HG03064 (cell line): ENCODE data around the gene LONRF3.

Experiments
- ATAC-seq: cut with Tn5 transposase; IDR thresholded peaks from one replicate; pipeline ENCODE4 v1.9.1; 2021; ENCODE audit warnings: low read depth; ENCODE audit not compliant: unreplicated experiment

The LONRF3 gene

DNA sequence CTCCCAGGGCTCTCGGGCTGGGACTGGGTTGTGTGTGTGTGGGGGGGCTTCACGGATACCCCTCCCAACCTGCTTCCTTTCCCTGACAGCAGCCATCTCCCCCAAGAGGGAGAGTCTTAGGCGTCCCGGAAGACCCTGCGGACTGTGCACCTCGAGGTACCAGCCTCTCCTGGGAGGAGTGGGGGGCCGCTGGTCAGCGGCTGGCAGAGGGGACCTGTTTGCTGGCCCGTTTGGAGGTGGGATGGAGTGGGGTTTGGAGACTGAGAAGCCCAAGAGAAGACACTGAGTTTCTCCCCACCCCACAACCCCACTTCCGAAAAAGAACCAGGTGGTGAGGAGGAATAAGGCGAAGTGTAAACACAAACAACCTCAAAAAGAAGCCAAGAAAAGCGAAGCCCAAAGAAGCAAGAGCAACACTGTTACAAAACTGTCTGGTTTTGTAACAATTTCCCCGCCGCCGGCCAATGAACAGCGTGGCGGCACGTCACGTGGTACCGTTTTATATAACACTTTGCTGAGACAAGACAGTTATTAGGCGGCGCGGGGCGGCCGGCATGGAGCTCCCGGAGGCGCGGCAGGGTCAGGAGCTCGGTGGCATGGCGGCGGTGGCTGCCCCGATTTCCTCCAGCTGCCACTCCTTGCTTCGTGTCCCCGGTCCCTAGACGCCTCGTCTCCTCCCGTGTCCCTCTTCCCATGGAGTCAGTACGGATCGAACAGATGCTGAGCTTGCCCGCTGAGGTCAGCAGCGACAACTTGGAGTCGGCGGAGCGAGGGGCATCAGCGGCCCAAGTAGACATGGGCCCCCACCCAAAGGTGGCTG lies at the start of gene LONRF3:
TSS of gene LONRF3 (plus strand) at position 531 of the 820 bp plus-strand sequence. CDS start at position 694, 163 bp downstream.
- no peak for ATAC-seq

DNA sequence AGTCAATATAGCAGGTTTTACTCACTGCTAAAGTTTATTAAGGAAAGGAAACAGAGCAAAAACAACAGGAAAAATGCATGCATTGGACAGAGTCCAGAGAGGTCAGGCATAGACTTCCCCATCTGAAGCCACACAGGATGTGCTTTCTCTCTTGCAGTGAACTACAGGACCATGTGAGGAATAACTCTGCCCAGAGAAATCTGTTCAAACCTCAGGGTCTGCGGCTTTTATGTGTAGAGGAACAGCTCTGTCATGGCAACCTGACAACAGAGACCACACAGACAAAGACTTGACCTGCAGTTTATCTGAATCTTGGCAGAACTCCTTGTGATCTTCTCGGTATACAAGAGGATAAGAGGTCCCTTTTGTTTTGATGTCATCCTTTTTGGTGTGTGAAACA lies 46.3 kb upstream of the LONRF3 start:
- no peak for ATAC-seq

DNA sequence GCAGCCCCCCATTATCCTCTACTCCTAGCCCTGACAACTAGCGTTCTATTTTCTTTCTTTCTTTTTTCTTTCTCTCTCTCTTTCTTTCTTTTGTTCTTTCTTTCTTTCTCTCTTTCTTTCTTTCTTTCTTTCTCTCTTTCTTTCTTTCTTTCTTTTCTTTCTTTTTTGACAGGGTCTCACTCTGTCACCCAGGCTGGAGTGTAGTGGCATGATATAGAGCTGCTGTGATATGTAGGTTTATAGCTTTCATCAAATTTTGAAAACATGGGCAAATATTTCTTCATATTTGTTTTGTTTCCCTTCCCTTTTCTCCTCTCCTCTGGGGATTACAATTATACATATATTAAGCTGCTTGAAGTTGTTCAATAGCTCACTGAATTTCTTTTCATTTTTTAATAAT lies 39.1 kb upstream of the LONRF3 start:
- no peak for ATAC-seq

DNA sequence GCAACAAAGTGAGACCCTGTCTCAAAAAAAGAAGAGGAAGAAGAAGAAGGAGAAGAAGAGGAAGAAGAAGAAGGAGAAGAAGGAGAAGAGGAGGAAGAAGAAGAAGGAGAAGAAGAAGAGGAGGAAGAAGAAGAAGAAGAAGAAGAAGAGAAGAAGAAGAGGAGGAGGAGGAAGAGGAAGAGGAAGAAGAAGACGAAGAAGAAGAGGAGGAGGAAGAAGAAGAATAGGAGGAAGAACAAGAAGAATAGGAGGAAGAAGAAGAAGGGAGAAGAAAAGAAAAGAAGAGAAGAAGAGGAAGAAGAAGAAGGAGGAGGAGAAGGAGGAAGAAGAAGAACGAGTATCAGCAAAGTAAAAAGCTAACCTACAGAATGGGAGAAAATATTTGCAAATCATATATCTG lies 33.3 kb upstream of the LONRF3 start:
- no peak for ATAC-seq

DNA sequence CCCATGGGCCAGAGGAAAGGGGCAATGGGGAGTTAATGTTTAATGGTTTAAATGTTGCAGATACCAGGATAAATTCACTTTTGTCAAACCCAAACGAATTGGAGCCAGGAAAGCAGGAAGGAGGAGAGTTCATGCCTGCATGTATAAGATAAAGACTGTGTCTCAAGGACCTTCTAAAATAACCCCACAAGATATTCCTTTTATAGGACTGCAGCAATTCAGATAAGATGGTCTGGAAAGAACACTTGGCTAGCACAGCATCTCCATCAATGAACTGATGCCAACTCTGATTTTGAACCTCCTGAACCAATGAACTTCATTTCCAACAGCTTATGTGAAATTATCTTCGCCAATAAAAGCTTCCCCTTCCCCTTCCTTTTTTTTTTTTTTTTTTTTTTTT lies 31.3 kb upstream of the LONRF3 start:
- ATAC-seq, result no peak

DNA sequence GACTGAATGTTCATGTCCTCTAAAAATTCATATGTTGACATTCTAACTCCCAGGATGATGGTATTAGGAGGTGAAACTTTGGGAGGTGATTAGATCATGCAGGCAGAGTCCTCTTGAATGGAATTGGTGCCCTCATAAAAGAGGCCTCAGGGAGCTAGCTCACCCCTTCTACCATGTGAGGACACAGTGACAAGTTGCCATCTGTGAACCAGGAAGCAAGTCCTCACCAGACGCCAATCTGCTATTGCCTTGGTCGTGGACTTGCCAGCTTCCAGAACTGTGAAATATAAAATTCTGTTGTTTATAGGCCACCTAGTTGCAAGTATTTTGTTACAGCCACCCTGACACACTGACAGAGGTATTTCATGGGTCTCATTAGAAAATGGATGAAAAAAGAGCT lies 28.5 kb upstream of the LONRF3 start:
- no peak for ATAC-seq

DNA sequence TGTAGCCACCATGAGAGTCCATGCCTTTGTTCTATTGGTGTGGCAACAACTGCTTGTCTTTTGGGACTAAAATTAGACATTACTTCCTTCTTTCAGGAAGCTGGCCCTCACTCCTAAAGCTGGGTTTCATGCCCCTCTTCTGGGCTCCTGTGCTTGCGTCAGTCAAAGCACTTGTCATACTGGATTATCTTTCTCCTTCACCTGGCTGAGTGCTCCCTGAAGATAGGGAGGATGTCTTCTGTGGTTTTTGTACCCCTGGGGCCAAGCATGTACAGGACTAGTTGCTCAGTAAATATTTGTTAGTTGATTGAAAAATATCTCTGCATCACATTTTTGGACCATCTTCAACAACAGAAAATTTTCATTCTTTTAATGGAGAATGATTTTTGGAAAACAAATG lies 26.1 kb upstream of the LONRF3 start:
- ATAC-seq, result no peak

DNA sequence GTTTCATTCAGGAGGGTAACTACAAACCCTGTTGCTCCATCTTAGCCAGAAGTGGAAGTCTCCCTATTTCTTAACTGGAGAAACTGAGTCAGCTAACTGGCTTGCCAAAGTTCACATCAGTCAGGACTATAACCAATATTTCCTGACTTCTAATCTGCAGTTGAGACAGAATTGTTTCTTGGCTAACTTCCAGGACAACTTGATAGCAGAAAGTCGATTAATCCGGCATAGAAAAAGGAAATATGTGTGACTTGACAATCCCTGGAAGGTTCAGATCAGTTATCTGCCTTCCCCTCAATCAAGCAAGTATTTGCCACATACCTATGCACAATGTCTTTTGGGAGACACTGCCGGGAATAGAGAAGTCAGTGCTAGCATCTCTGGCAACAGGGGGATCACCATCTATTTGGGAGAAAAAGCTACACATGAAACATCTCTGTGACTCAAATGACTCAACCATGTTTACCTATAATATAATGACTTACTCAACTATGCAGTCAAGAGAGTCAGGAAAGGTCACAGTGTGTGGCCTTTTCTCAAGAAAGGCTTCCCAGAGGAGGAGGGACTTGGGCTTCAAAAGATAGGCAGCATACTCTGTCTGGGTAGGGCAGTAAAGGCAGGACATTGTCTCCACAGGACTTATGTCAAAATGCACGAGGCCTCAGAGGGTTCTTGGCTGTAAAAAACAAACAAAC lies 12.4 kb upstream of the LONRF3 start:
- ATAC-seq, result no peak

DNA sequence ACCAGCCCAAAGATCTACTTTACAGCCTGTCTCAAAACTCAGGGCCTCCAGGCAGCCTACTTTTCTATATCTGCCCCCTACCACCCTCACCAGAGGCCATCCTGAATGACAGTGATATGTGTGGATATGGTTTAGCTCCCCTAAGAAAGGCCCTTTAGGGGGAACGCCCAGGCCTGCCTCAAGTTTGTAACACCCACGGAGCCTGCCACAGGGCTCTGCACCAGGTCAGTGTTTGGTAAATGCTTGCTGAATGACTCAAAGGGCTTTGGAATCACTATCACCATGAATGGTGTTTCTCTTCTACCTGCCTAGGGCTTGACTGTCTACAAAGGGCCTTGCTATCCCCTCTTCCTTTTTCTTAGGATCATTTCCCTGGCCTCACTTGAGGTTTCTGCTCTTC lies 11.3 kb upstream of the LONRF3 start:
- no peak for ATAC-seq

DNA sequence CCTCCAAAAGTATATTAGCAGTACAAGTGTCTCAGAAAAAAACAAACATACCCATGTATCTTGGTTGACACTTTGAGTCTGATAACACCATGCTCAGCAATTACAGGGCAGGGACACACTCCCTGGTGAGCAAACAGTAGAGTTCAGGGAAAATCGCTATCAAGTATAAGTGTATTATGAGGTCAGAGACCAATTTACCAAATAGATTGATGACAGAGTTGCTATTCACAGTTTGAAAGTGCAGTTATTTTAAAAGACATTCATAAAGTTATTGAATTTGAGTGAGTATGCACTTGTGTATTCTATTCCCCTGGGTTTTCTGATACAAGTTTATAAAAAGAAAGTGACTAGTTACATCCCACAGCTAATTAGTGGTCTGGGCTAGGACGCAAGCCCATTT lies 10.2 kb upstream of the LONRF3 start:
- ATAC-seq, result no peak

DNA sequence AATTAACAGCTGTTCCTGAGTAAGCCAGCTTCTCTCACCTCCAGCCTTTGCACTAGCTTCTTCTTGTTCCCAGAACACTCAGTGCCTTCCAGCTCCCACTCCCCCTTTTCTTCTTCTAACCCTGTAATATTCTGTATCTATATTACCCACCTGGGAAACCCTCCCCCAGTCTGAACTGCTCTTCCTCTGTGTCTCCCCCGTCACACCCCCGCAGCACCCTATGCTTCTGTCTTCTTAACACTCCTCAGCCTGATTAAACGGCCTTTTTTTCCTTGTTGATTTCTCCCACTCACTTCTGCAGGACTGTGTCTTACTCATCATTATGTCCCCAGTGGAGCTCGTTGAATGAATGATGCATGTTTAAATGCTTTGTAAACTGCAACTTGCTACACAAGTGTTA lies 9.0 kb upstream of the LONRF3 start:
- ATAC-seq, result no peak

DNA sequence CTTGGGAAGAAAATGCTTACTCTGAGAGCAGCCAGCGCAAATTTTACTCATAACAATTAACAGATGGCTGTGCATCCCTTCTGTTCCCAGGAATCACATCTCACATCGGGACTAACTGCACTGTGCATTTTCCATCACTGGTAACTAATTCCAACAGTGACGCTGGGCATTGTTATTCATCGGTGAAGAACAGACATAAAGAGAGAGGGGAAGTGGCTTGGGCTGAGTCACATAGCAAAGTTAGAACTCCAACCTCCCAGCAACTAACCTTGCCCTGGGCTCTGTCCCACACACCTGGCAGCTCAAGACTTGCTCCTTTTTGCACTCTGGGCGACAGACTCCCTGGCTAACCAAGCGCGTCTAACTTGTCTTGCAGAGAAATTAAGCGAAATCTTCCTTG lies 6.4 kb upstream of the LONRF3 start:
- ATAC-seq, result no peak

DNA sequence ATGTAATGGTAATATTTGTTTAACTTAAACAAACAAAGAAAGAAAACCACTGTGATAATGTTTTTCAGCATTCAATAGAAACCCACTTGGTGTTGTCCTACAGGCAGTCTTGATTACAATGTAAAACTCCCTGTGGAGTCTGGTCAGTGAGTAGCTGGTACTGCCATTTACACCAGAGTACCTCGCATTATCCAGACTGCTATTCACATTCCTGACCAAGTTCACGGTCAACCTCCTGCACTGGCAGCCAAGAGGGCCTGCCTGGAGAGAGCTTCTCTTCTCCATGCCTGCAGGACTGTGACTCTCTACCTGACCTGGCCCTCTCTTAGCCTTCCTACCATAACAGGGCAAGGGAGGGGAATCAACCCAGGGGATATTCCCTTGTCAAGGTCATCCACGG lies 2.9 kb upstream of the LONRF3 start:
- no peak for ATAC-seq

DNA sequence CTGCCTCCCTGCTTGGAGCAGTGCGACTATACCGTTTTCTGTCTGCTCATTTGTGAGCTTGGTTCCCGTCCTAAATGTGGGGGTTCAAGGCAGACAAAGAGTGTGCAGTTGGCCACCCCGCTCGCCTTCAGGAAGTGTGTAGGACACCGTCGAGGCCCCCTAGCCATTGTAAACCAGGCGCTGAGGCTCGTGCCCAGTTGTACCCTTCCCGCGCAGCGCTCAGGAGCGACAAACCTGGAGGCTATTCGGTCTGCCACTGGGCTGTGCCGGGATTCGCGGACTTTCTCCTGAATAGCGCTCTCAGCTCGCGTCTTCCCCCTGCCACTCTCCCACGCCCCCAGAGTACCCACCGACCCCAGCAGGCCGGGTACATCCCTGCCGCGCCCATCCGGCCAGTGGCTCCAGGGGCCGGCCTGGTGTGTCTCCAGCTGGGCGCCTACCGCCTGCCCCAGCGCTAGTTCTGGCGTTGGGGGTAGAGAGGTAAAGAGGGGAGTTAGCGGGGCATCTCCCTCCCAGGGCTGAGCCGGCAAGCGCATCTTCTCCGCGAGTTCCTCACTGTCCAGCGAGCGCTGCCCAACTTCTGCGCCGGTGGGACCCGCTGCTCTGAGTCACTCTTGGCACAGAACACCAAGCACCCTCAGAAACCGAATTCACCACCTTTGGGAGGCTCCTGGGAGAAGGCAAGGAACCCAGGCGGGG lies 880 bp upstream of the LONRF3 start:
- ATAC-seq, result no peak

DNA sequence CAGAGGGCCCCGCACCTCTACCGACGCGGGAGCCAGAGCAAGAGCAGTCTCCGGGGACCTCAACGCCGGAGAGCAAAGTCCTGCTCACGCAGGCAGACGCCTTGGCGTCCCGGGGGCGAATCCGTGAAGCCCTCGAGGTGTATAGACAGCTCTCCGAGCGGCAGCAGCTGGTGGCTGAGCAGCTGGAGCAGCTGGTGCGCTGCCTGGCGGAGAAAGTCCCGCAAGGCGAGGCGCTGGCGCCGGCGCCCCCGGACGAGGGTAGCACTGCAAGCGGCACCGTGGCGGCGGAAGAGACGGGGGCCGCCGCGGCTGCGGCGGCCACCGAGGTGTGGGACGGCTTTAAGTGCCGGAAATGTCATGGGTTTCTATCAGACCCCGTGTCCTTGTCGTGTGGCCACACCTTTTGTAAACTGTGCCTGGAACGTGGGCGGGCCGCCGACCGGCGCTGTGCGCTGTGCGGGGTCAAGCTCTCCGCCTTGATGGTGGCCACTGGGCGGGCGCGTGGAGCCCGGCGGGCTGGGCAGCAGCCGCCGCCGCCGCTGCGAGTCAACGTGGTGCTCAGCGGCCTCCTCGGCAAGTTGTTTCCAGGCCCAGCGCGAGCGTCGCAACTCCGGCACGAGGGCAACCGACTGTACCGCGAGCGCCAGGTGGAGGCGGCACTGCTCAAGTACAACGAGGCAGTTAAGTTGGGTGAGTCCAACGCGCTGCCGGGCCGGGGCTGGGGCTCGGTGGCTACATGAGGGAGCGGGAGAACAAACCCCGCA lies 672 bp downstream of the LONRF3 start:
- no peak for ATAC-seq

DNA sequence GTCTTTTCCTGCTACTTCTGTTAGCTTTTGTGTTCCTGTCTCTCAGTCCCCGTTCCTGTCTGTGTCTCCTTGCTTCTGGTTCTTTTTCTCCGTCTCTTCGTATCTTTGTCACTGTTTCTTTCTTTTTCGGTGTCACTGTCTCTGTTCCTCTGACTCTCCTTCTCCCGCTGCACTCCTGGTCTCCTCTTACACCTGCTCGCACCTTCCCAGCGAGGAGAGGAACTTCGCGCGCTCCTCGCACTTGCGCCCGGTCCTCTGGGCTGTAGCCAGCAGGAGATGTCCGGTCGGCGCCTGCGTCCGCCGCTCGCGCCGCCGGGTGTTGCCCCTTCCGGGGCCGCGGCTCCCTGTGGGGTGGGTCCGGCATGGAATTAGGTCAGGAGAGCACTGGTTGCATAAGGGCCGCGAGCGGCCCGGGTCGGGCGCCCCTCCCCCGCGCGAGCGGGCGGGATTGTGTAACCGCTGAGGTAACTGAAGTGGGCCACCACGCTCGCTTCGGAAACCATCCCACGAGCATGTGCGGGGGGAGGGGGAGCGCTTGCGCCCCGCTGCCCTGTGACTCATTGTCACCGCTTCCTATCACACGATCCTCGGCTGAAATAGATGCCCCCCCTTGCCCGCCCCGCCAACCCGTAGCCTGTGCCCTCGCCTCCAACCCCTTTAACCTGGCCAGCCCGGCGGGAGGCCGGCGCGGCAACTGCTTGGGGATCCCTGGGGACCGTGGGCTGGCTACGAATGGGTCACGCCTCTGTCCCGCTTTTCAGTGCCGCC lies 1.6 kb downstream of the LONRF3 start:
- ATAC-seq, result no peak

DNA sequence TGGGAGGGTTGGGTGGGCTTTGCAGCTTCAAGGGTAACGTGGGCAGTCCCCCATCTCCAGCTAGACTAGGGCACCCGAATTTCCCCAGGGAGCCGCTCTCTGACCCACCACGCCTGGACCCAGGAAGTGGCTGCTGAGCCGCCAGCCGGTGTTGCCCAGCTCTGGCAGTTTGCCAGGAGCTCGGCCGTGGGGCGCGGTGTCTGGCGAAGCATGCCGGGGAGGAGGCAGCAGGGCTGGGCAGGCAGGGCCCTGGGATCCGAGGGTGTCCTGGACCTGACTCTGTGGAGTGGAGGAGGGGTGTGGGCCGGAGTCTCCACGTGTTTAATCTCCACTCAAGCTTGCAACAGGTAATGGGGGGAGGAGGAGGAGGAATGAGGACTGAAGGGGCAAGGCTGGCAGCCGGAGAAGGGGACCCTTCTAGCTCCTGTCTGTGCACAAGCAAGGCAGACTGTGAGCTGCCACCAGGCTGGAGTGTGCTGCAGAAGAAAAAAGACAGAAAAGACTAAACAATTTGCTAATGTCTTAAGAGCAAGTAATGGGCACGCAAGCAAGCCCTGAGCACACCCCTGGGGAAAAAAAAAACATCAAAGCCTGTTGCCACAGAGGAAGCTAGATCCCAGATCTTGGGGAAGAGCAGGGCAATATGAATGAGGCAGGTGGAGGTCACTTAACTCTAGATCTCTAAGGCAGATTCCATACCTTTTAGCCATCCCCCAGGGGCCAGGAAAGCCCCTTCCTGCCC lies 2.4 kb downstream of the LONRF3 start:
- no peak for ATAC-seq

DNA sequence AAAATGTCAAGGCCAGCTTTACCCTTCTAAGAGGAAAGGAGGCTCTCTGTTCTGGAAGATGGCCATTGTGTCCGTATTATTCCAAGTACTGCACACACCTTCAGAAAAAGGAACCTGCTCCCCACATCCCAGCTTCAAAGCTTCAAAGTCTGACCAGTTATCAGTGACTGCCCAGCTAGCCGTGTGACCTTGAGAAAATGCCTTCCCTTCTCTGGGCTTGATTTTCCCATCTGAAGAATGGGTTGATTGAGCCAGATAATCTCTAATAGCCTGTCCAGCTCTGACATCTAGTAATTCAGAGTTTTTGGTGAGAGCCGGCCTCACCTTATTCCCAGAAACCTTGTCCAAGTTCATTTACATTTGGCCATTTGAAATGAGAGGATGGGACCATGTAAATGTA lies 3.0 kb downstream of the LONRF3 start:
- ATAC-seq, result no peak

DNA sequence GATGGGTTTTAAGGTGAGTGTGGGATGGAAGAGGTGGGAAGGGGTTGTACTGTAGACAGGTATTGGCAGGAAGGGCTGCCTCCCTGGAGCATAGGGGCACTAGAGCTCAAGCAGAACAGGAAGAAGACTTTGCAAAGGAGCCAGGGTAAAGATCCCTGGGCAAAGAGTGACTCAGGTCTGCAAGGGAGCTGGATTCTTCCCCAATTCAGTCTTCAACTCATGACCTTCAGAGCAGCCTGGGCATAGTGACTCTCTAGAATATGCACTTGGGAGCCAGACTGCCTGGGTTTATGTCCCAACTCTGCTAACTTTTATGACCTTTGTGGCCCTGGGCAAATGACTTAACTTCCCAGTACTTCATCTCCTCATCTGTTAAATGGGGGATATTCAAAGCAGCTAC lies 4.0 kb downstream of the LONRF3 start:
- ATAC-seq, result no peak
